Skeletal muscle satellite cell (primary cell): Measurements from ENCODE around the gene PROM1.

ENCODE experiments used
- H3K27me3 ChIP-seq: 2 replicates; pipeline ENCODE4 v1.7.0; 2013; ENCODE audit warnings: low read length; ENCODE audit not compliant: control insufficient read depth, insufficient read depth
- H3K36me3 ChIP-seq: 2 replicates; pipeline ENCODE4 v1.7.0; 2013; ENCODE audit warnings: mild to moderate bottlenecking, control low read depth, low read length; ENCODE audit not compliant: insufficient read depth
- H3K4me1 ChIP-seq: 2 replicates; pipeline ENCODE4 v1.7.0; 2013; ENCODE audit warnings: low read length; ENCODE audit not compliant: control insufficient read depth, insufficient read depth
- H3K4me2 ChIP-seq: 2 replicates; pipeline ENCODE4 v1.7.0; 2013; ENCODE audit warnings: mild to moderate bottlenecking, low read length
- H3K4me3 ChIP-seq: 2 replicates; pipeline ENCODE4 v1.7.0; 2013; ENCODE audit warnings: low read length
- H3K9ac ChIP-seq: 2 replicates; pipeline ENCODE4 v1.7.0; 2013; ENCODE audit warnings: mild to moderate bottlenecking, low read depth, low read length, moderate library complexity
- H3K9me3 ChIP-seq: replicated peaks from 2 replicates; pipeline ENCODE4 v1.7.0; 2013; ENCODE audit warnings: mild to moderate bottlenecking, control low read depth, low read length

PROM1 gene

GRCh38 chr4:15976456-15977447 is 107.1 kb downstream of the PROM1 start:
- H3K4me3 ChIP-seq = no peak overlapping the region
- no peaks in the 10 kb centered on the region for H3K36me3 ChIP-seq
- H3K9ac ChIP-seq = no peak overlapping the region
- no peaks in the 10 kb centered on the region for H3K4me1 ChIP-seq
- H3K9me3 ChIP-seq = no peaks in the 10 kb centered on the region
- peaks cover 28% of the 10 kb centered on the region for H3K27me3 ChIP-seq
- H3K4me2 ChIP-seq = no peak overlapping the region

- no peak overlapping the region for H3K4me3 ChIP-seq
- no peaks in the 10 kb centered on the region for H3K4me1 ChIP-seq
- no peak overlapping the region for H3K4me2 ChIP-seq
- H3K9me3 ChIP-seq = no peaks in the 10 kb centered on the region
- peaks cover 31% of the 10 kb centered on the region for H3K27me3 ChIP-seq
- no peaks in the 10 kb centered on the region for H3K36me3 ChIP-seq
- no peak overlapping the region for H3K9ac ChIP-seq
Observed at GRCh38 chr4:15971068-15971801, 112.6 kb downstream of the PROM1 start.

DNA sequence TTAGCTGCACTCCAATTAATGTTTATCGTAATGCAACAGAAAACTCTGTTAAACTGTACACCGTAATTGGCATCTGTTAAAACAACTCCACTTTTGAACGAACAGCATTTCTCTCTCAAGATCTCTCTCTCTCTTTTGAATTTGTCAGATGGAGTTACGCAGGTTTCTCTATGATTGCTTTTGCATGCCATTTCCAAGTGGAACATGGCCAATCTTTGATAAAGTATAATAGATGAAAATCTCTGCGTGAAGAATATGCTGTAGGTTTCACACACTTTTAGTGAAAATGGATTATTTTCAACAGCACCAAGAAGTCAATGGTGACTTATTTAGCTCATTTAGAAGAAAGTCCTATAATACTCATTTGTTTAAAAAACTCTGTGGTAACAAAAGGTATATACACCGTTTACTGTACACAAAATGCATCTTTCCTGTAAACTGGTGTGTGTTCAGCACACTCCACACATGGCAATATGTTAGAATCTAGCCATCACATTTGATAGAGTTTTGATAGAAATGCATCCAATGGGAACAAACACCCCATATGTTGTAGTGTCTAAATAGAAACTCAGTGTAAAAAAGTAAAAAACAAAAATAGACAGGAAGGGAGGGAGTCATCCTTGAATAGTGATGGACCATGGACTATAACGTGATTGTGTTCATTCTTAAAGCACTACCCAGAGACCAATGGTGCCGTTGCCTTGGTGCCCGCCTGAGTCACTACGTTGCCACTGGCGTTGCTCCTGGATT is 115.1 kb downstream of the PROM1 start:
- no peaks in the 10 kb centered on the region for H3K9me3 ChIP-seq
- no peaks in the 10 kb centered on the region for H3K36me3 ChIP-seq
- H3K9ac ChIP-seq = no peak overlapping the region
- H3K4me2 ChIP-seq = no peak overlapping the region
- no peaks in the 10 kb centered on the region for H3K4me1 ChIP-seq
- no peak overlapping the region for H3K4me3 ChIP-seq
- H3K27me3 ChIP-seq = peaks cover 25% of the 10 kb centered on the region

GRCh38 chr4:15965325-15965724 is 118.5 kb downstream of the PROM1 start:
- Histone ChIP-seq H3K4me2 (no peak overlapping the region), H3K9ac (no peak overlapping the region), H3K36me3 (no peaks in the 10 kb centered on the region), H3K4me1 (no peaks in the 10 kb centered on the region), H3K27me3 (peaks cover 17% of the 10 kb centered on the region), H3K4me3 (no peak overlapping the region), H3K9me3 (no peaks in the 10 kb centered on the region)

- no peaks in the 10 kb centered on the region for H3K9me3 ChIP-seq
- no peak overlapping the region for H3K4me3 ChIP-seq
- H3K4me1 ChIP-seq = no peaks in the 10 kb centered on the region
- H3K4me2 ChIP-seq = no peak overlapping the region
- peaks cover 21% of the 10 kb centered on the region for H3K27me3 ChIP-seq
- H3K9ac ChIP-seq = no peak overlapping the region
- no peaks in the 10 kb centered on the region for H3K36me3 ChIP-seq
Observed at GRCh38 chr4:15964159-15964558, 119.7 kb downstream of the PROM1 start.

- H3K4me3 ChIP-seq = no peak overlapping the region
- no peak overlapping the region for H3K4me2 ChIP-seq
- H3K27me3 ChIP-seq = peaks cover 20% of the 10 kb centered on the region
- no peaks in the 10 kb centered on the region for H3K36me3 ChIP-seq
- H3K9me3 ChIP-seq = no peaks in the 10 kb centered on the region
- H3K4me1 ChIP-seq = no peaks in the 10 kb centered on the region
- H3K9ac ChIP-seq = no peak overlapping the region
Observed at GRCh38 chr4:15963576-15963975, 120.2 kb downstream of the PROM1 start.

DNA sequence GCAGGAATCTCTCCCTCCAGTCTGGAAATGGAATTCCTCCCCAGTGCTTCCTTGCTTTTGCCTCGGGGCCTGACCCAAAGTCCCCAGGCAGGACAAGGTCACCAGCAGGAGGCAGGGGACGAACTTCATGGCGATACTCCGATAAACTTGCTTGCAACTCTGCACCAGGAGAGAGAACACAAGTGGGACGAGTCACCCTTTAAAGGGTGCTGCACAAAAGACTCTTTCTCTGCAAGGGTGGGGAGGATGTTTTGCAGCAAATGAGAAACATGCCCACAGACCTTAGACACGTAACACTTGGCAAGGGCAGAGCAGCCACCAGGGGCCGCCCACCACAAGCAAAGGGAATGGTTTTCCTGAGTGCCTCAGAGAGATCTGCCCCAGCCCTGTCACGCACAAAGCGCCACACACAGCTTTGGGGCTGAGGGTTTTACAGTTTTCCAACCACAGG is 120.8 kb downstream of the PROM1 start, which contains the start of gene FGFBP2:
FGFBP2 (minus strand) TSS at position 175 of the 451 bp plus-strand sequence; CDS start at position 129, 46 bp downstream.
- no peak within 1 kb of the TSS for H3K9ac ChIP-seq
- no peaks in the 10 kb centered on the region for H3K9me3 ChIP-seq
- no peaks in the 10 kb centered on the region for H3K4me1 ChIP-seq
- no peak within 1 kb of the TSS for H3K4me2 ChIP-seq
- H3K27me3 ChIP-seq = peaks cover 20% of the 10 kb centered on the region
- H3K4me3 ChIP-seq = no peak within 1 kb of the TSS
- H3K36me3 ChIP-seq = no peaks in the 10 kb centered on the region

- Histone ChIP-seq H3K4me1 (no peaks in the 10 kb centered on the region), H3K4me2 (no peak overlapping the region), H3K4me3 (no peak overlapping the region), H3K36me3 (no peaks in the 10 kb centered on the region), H3K9ac (no peak overlapping the region), H3K27me3 (peaks cover 20% of the 10 kb centered on the region), H3K9me3 (no peaks in the 10 kb centered on the region)
Observed at GRCh38 chr4:15961781-15962510, 121.9 kb downstream of the PROM1 start.

GRCh38 chr4:15958562-15958961 is 125.3 kb downstream of the PROM1 start:
- Histone ChIP-seq H3K9ac (no peak overlapping the region), H3K36me3 (no peaks in the 10 kb centered on the region), H3K4me1 (no peaks in the 10 kb centered on the region), H3K4me3 (no peak overlapping the region), H3K27me3 (peaks cover 20% of the 10 kb centered on the region), H3K9me3 (no peaks in the 10 kb centered on the region), H3K4me2 (no peak overlapping the region)

- no peaks in the 10 kb centered on the region for H3K4me1 ChIP-seq
- H3K27me3 ChIP-seq = peaks cover 16% of the 10 kb centered on the region
- H3K9me3 ChIP-seq = no peaks in the 10 kb centered on the region
- H3K9ac ChIP-seq = no peak overlapping the region
- no peak overlapping the region for H3K4me3 ChIP-seq
- no peaks in the 10 kb centered on the region for H3K36me3 ChIP-seq
- H3K4me2 ChIP-seq = no peak overlapping the region
Observed at GRCh38 chr4:15956179-15956850, 127.5 kb downstream of the PROM1 start.
